Cortex of kidney (tissue), 1 donor: ENCODE data around the gene SLC39A11.

Experiments
- DNase-seq: peaks from one replicate; lab custom pipeline; 2025; lab: John Stamatoyannopoulos, UW

The SLC39A11 gene

GRCh38 chr17:72870367-72870985 is 222.0 kb downstream of the SLC39A11 start:
- no peak for DNase-seq

- DNase-seq: no peak
Measured at GRCh38 chr17:72869630-72870029, 222.9 kb downstream of the SLC39A11 start.

GRCh38 chr17:72865954-72866353 is 226.5 kb downstream of the SLC39A11 start:
- DNase-seq: no peak

DNA sequence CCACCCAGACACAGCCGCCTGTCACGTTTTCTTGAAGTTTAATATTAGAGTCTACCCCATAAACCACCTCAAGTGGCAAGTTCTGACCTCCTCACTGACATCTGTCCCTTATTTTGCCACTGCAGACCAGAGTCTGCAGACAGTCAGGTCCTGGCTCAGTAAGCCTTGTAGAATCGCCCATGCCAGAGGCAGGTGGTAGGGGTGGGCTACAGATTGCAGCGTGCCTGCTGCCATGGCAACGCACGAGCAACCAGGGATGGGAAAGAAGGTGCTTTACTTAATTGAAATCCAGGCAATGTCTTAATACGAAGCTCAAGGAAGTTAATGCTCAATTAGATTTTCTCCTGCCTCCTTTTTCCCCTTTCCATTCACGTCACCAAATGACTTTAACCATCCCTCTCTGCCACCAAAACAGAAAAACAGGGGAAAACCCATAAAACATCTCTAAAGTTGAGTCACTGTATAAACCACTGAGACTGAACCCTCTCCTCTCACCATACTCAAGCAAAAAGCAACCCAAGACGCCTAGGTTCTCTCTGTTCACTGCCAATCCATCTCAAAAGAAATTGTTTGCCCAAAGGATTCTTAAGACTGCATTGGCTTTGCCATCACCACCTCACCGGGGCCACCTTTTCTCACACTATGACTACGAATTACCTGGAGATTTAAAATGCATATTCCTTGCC is 228.8 kb downstream of the SLC39A11 start:
- no peak for DNase-seq

- no peak for DNase-seq
Measured at GRCh38 chr17:72862276-72862999, 230.1 kb downstream of the SLC39A11 start.

DNA sequence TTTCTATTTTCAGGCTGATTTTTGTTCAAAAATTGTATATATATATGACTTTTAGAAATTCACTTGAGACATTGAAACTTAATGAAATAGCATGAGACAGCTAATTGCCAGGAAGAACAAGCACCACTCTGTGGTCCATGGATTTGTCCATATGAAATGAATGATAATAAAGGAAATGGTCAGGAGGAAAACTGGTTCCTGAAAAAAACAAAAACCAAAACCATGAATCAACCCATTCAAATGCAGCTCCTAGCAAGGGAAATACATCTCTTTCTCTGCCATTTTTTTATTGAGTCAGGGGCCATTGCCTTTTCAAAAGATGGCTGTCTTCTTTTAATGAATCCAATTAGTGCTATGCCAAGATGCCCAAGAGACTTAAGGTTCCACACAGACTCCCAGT is 230.7 kb downstream of the SLC39A11 start:
- DNase-seq: no peak

DNA sequence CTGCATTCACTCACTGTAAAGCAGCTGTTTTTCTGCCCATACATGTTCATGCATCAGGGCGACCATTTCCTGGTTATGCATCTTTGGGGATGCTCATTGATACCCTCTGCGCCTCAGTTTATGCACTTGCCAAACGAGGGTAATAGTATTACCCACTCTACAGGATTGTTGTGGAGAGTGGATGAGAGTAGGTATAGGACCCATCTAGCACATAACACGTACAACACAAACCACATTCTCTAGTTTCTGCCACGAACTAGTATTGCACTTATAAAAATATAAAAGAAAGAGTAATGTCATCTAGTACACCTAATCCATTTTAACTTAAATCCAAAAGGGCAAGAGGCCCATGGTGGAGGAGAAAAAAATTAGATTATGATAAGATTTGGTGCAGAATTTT is 231.7 kb downstream of the SLC39A11 start:
- no peak for DNase-seq

GRCh38 chr17:72858826-72859495 is 233.5 kb downstream of the SLC39A11 start:
- DNase-seq: no peak

DNA sequence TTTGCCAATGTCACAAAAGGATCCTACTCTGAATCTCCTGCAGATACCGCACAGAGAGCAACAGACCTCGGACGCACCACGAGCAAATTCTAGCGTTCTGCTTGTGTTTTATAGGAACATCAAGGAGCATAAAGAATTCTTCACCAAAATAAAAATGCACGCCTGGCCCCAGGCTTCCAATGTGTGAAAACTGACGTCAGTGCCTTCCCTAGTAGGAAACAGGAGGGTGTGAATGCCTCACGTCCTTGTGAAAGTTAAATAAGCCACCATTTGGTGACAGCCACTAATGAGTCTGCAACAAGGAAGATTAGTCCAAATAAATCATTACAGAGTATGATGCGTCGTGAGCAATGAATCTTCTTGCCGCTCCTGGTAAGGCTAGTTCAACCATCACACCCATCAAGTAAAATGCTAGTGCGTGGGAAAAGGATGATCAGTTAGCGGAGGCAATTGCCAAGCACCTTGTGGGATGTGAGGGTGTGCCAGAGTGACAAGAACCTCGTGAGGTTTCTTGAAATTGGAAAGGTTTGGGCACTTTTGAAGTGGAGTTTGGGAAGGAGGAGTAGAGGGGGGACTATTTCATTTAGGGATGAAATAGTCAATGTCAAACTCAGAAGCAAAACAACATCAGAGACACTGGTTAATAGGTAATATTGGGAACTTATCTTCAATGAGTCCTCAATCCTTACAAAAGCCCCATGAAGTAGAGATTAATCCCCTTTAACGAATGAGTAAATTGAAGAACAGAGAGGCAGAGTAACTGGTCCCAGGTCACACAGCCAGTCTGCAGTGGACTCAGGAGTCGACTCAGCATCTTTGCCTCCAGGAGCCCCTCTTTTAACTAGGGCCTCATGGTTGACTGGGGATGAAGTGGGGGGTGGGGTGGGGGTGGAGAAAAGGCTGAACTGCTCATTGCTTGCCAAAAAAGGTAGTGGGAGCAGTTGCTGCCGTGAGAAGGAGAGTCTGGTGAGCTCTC is 238.8 kb downstream of the SLC39A11 start:
- DNase-seq: no peak

DNA sequence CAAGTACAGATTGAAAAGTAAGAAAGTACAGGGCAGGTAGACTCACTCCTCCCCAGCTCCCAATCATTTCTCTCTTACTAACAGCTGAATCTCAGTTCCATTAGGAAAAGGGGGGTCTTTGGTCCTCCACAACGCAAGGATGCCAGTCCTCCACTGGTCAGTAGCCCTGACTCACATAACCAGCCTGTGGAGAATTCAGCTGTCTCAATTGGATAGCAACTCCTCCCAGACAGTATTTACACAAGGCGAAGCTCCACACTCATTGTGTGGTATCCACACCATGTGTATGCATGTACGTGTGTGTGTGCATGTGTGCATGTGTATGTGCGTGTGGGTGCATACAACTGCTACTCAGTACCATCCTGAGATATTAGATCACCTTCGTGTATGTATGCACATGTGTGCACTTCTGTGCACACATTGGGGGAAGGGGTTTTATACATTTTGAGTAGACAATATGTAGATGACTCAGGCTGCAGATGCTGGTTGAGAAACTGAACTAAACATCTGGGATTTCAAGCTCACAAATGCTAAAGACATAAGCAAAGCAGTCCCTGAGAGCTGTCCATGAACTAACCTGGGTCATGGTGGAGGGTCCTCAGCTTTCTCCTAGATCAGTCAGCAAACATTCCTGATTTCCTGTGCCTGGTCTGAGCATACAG is 240.1 kb downstream of the SLC39A11 start:
- no peak for DNase-seq

DNA sequence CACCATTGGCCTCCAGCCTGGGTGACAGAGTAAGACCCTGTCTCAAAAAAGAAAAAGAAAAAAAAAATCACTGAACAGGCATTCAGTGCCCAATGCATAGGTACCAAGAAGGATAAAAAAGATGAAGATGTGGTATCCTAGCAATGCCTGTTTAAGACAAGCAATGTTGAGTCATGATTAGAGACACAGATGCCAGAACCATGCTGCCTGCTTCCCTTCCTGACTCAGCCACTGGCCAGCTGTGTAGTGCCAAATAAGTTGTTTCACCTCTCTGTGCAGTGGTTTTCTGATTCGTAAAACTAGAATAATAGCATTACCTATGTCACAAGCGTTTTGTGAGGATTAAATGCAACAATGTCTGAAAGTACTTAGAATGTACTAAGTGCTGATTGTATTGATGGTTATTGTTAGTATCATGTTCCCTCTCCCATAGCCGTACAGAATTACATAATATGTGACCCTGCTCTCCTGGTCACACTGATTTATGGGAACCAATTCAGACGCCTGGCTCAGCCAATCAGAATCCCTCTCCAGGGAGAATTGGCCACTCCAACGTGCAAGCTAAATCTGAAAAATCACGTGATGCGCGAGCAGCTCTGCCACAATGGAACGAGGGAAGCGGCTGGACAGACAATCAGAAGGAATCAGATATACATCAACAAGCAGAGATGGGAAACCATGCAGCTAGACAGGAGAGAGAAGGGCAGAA is 241.9 kb downstream of the SLC39A11 start:
- no peak for DNase-seq

- DNase-seq: no peak
Measured at GRCh38 chr17:72846399-72846798, 246.1 kb downstream of the SLC39A11 start.

GRCh38 chr17:72843591-72843990 is 248.9 kb downstream of the SLC39A11 start:
- DNase-seq: no peak

GRCh38 chr17:72840019-72840418 is 252.5 kb downstream of the SLC39A11 start:
- DNase-seq: no peak

GRCh38 chr17:72839131-72839725 is 253.3 kb downstream of the SLC39A11 start:
- DNase-seq: no peak

GRCh38 chr17:72838581-72838980 is 253.9 kb downstream of the SLC39A11 start:
- DNase-seq: no peak

DNA sequence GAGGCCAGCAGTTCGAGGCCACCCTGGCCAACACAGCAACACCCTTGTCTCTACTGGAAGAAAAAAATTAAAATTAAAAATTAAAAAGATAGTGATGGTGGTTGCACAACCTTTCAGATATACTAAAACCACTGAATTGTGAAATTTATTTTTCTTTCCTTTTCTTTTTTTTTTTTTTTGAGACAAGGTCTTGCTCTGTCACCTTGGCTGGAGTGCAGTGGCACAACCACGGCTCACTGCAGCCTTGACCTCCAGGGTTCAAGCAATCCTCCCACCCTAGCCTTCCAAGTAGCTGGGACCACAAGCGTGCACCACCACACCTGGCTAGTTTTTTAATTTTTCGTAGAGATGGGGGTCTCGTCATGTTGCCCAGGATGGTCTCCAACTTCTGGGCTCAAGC is 254.4 kb downstream of the SLC39A11 start:
- DNase-seq: no peak

DNA sequence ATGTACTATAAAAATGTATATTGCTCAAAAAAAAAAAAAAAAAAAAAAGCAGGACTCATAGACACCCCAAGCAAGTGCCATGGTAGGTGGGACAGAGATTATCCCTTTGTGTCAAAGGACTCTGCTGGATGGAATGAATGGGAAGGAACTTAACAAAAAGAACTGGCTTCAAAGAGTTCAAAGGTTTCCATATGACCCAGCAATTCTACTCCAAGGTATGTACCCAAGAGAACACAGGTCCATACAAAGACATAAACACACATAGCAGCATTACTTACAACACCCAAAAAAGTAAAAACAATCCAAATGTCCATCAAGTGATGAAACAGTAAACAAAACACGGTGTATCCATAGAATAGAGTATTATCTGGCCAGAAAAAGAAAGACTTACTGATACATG is 255.2 kb downstream of the SLC39A11 start:
- DNase-seq: no peak

GRCh38 chr17:72833128-72833765 is 259.2 kb downstream of the SLC39A11 start:
- no peak for DNase-seq
